Activated CD4-positive, alpha-beta T cell treated with anti-CD3 and anti-CD28 coated beads, Interleukin-2, amount 50 U/mL, for 1 hour (primary cell): Measurements from ENCODE around the gene KCNK4.
"Not testable (repeated sequence)": the region's sequence is repeated elsewhere in the genome, so short reads cannot be mapped to it uniquely, and the experiment has no call there.

ENCODE experiments used
- DNase-seq: peaks from one replicate; pipeline ENCODE4 v3.0.0-alpha.2; 2020

The KCNK4 gene

GRCh38 chr11:64291262-64291751 is at the start of gene KCNK4:
Gene KCNK4, plus strand, starts transcription at chr11:64291302. Its CDS starts 1,717 bp downstream, at chr11:64293019.
- DNase-seq = no peak

DNA sequence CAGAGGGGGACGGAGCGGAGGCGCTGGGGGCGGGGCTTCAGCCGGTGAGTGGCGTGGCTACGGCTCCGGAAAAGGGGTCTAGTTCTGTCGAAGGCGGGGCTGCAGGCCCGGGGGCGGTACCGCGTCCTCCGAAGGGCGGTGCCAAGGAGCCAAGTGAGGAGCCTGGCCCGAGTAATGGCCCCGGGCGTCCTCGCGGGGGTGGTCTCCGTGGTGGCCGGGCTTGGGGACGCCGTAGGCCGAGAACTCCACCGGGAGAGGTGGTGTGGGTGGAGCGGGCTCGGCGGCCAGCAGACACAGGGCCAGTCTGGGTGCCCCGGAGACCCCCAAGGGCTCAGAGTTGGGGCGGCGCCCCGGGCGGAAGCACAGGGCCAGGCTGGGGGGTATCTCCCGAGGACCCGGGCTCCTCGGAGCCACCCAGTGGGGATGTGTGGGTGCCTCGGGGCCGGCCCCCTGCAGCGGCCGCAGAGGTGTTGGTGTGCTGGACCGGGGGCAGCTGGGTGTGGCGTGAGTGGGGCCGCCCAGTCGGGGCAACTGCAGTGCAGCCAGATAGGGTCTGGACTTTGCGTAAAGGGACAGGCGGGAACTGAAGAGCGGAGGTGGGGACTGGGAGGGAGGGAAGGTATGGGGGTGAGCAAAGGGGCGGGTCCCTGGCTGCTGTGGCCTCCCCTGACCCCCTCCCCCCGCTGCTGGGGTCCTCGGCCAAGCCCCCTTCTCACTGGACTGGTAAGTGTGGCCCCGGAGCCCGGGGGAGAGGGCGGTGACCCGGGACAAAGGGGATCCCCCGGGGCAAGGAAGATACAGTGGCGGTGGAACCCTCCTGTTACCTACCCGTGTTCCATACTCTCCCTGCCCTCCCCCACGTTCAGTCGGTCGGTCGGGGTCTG is 49.4 kb upstream of the KCNK4 start:
- no peak for DNase-seq

DNA sequence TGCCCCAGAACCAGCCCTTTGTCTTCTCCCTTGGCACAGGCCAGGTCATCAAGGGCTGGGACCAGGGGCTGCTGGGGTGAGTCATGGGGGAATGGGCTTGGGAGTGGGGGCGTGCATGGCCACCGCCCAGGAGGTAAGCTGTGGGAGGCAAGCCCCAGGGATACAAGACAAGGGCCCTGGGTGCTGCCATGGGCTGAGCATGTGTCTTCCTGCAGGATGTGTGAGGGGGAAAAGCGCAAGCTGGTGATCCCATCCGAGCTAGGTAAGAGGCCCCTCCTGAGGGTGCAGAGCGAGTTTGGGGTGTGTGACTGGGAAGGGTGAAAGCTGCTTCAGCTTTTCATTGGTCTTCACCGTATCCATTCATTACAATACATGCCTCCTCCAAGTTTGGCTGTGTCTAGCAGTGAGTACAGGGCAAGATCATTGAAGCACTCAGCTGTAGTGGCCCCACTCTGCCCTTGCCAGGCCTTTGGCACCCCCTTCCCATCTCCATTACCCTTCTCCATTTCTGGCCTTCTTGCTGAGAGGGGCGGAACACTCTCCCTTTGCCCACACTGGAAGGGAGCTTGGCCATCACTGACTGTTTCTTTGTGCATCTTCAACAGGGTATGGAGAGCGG is 47.8 kb upstream of the KCNK4 start:
- DNase-seq = no peak

GRCh38 chr11:64244107-64244506 is 47.0 kb upstream of the KCNK4 start:
- DNase-seq = no peak

DNA sequence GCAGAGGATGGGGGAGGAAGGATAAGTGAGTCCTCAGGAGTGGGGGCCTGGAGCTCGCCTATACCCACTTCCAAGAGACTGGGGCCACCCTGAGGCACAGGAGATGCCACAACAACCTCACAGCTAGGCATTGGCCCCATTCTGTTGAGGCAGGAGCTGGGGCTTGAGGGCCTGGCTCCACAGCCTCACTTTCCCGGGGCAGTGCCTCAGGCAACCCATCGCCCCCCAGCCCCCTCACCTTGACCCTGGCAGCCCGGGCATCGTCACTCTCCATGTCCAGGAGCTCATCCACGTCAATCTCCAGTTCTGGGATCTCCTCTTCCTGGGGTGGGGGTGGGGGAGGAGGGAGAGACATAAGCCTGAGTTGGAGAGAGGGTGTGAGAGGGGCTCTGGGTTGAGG is 46.1 kb upstream of the KCNK4 start:
- DNase-seq = no peak

- DNase-seq = peak; percentile 45
These were observed 45.7 kb upstream of the KCNK4 start for GRCh38 chr11:64245401-64245796.

DNA sequence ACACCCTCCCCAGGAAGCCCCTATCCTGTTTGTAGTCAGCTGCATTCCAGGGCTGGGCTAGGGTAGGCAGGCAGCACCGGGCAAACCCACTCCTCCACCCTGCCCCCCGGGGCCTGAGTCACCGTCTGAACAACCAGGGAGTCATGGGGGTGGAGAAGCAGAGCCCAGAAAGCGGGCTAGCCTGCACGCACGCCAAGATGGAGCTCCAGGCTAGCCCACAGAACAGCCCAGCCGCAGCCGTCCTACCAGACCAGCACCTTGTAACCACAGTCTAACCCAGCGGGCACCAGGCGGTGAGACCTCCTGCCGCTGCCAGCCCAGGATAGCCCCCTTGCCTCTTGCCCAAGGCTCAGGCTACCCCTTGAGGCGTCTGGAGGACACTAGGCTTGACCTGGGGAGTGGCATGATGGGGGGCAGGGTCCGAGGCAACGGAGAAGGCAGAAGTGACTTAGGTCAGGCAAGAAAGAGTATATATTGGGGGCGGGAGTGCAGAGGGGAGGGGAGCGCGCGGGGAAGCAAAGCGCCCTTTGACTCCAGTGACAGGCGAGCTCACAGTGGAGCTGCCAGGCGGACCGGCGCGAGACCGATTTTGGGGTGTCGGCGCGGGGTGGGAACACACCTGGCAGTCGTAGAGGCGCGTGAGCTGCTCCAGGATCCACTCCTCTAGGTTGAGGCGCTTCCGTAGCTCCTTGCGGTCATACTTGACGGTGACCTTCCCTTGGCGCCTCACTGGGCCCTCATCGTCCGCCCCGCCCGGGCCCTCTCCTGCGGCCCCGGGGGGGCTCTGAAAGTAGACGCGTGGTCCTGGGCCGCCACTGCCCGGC is 45.1 kb upstream of the KCNK4 start:
- DNase-seq = peak; percentile 70

GRCh38 chr11:64246621-64246870 is 44.6 kb upstream of the KCNK4 start:
- DNase-seq = not testable (repeated sequence)

DNA sequence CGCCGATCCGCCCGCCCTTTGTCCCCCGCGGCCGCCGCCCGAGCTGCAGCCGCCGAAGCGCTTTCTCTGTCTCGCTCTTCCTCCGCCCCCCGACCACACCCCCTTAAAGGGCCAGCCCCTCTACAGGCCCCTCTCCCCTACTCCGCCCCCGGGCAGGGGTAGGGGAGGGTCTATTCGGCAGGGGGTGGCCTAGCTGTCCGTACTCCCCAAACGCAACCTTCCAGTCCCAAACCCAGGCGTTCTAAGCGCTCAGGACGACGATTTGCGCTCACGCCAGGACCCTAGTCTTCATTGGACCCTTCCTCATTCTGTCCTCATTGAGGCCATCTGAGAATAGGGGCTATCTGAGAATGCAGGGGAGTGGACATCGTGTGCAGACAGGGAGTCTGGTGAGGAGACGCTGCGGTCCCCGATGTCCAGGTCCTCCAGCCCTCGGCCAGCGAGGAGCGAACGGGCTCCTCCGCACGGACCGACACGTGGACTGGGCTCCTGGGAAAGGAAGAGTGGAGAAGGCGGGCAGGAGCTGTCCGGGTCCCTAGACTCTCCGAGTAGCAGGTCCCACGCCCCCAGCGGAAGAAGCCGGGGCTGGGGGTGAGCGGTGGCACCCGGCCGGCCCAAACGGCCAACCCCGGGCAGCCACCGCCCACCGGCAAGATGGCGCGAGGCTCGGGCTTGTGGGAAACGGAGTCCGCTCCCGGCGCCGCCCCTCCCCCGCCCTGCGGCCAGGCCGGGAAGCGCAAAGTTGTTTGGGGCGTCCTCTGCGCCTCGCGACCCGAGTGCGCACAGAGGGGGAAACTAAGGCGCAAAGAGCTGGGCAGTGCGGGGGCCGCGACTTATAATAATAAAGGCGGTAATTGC is 44.0 kb upstream of the KCNK4 start, which contains the start of gene PPP1R14B:
Gene PPP1R14B (minus strand): TSS at position 73 of the 858 bp plus-strand sequence. CDS start 270 bp downstream, outside the sequence.
- DNase-seq = peak; percentile 77

GRCh38 chr11:64247729-64248531 is 43.2 kb upstream of the KCNK4 start:
- no peak for DNase-seq

DNA sequence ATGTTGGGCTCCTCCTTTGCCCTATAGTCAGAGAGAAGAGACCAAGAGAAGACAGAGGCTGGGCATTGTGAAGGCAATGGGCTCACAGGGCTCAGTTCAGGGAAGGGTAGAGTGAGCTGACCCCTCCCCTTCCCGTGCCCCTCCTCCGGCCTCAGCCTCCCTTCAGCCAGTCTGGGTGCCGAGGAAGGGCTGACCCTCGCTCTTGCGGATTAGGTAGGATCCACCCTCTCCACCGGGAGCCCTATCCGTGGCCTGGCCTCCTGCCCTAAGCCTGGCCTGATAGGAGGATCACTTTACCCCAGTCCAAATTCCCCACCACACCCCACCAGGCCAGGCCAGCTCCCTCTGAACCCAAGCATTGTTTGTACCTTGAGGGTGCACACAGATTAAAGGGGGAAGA is 42.5 kb upstream of the KCNK4 start:
- DNase-seq = no peak

DNA sequence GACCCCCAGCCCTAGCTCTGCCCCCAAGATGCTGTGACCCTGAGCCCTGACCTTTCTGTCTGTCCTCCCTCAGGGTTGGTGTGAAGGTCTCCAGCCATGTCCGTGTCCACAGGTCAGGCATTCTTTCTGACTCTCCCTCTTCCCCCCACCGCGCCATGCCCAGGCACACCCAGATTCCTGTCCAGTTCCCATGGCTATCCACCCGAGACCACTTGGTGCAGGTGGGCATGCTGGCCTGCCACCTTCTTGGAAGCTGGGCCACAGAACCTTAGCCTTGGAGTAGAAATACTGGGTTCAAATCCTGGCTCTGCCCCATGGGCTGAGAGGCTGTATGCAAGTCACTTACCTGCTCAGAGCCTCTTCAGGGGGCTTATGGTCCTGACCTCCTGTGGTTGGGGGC is 42.1 kb upstream of the KCNK4 start:
- DNase-seq = no peak

GRCh38 chr11:64249563-64250414 is 41.3 kb upstream of the KCNK4 start:
- DNase-seq = no peak

GRCh38 chr11:64250415-64251015 is 40.6 kb upstream of the KCNK4 start:
- no peak for DNase-seq

GRCh38 chr11:64251016-64251752 is 39.9 kb upstream of the KCNK4 start, which contains the start of gene PLCB3:
Gene PLCB3, plus strand, starts transcription at chr11:64251530. Its CDS starts 120 bp downstream, at chr11:64251650.
- peak; percentile 62 for DNase-seq

- DNase-seq = no peak
These were observed 39.4 kb upstream of the KCNK4 start for GRCh38 chr11:64251753-64252002.

GRCh38 chr11:64252003-64252872 is 38.9 kb upstream of the KCNK4 start:
- DNase-seq = no peak

- DNase-seq = no peak
These were observed 38.1 kb upstream of the KCNK4 start for GRCh38 chr11:64253043-64253442.

GRCh38 chr11:64253481-64253880 is 37.6 kb upstream of the KCNK4 start:
- DNase-seq = no peak
